Measurements from ENCODE around the gene OXLD1. TPM values are rescaled to one million over a fixed set of nuclear protein-coding genes. Genes with fewer than 3 reads are reported as not detected.
"Not testable (repeated sequence)": the region's sequence is repeated elsewhere in the genome, so short reads cannot be mapped to it uniquely, and the experiment has no call there.

OXLD1 gene
- total RNA-seq, 1 donor from 2014 or later: 22.4 TPM

GRCh38 chr17:81682565-81683207, 16.3 kb upstream of the OXLD1 start:
- no peak for ATAC-seq

- no peak for ATAC-seq
Measured at GRCh38 chr17:81681672-81682071, 15.3 kb upstream of the OXLD1 start.

- ATAC-seq: no peak
Measured at GRCh38 chr17:81680150-81680549, 13.7 kb upstream of the OXLD1 start.

- ATAC-seq: peak; percentile 10
Measured at GRCh38 chr17:81676906-81677305, 10.5 kb upstream of the OXLD1 start.

GRCh38 chr17:81675515-81676221, 9.3 kb upstream of the OXLD1 start:
- not testable (repeated sequence) for ATAC-seq

GRCh38 chr17:81673561-81674258, 7.3 kb upstream of the OXLD1 start:
- no peak for ATAC-seq

GRCh38 chr17:81672954-81673353, 6.5 kb upstream of the OXLD1 start:
- no peak for ATAC-seq

- ATAC-seq: no peak
Measured at GRCh38 chr17:81672504-81672903, 6.1 kb upstream of the OXLD1 start.

- ATAC-seq: peak; percentile 60
Measured at GRCh38 chr17:81667754-81668153, 1.3 kb upstream of the OXLD1 start.

- peak; percentile 9 for ATAC-seq
Measured at GRCh38 chr17:81666092-81666341, 388 bp downstream of the OXLD1 start.

GRCh38 chr17:81665205-81666091, 957 bp downstream of the OXLD1 start:
- peak; percentile 27 for ATAC-seq

GRCh38 chr17:81664051-81664470, 2.3 kb downstream of the OXLD1 start:
- peak; percentile 19 for ATAC-seq

- no peak for ATAC-seq
Measured at GRCh38 chr17:81662002-81662401, 4.4 kb downstream of the OXLD1 start.

GRCh38 chr17:81660441-81660840, 6.0 kb downstream of the OXLD1 start:
- no peak for ATAC-seq

- no peak for ATAC-seq
Measured at GRCh38 chr17:81659038-81659437, 7.4 kb downstream of the OXLD1 start.

- no peak for ATAC-seq
Measured at GRCh38 chr17:81656835-81657234, 9.6 kb downstream of the OXLD1 start.

GRCh38 chr17:81656118-81656743, 10.2 kb downstream of the OXLD1 start, which contains the start of gene PDE6G:
Gene PDE6G (minus strand): TSS chr17:81656542. CDS start chr17:81653305, 3,237 bp downstream.
- ATAC-seq: no peak

- no peak for ATAC-seq
Measured at GRCh38 chr17:81655378-81656117, 10.9 kb downstream of the OXLD1 start.

GRCh38 chr17:81652906-81653771, 13.3 kb downstream of the OXLD1 start:
- ATAC-seq: no peak

- peak; percentile 24 for ATAC-seq
Measured at GRCh38 chr17:81651692-81652091, 14.7 kb downstream of the OXLD1 start.

GRCh38 chr17:81650951-81651350, 15.5 kb downstream of the OXLD1 start:
- no peak for ATAC-seq
